IPS DF 4.7 (cell line): ENCODE data around the gene RAB3IP.
A peak's percentile ranks its signal among the peaks of the same experiment; 100 is the strongest.
"Not testable (repeated sequence)": the region's sequence is repeated elsewhere in the genome, so short reads cannot be mapped to it uniquely, and the experiment has no call there.

ENCODE experiments used
- DNase-seq: peaks from one replicate; pipeline ENCODE4 v3.0.0-alpha.2; 2013; ENCODE audit warnings: low spot score; ENCODE audit errors: extremely low read depth

The RAB3IP gene

GRCh38 chr12:69755302-69755701 is 16.6 kb downstream of the RAB3IP start:
- no peak for DNase-seq

DNA sequence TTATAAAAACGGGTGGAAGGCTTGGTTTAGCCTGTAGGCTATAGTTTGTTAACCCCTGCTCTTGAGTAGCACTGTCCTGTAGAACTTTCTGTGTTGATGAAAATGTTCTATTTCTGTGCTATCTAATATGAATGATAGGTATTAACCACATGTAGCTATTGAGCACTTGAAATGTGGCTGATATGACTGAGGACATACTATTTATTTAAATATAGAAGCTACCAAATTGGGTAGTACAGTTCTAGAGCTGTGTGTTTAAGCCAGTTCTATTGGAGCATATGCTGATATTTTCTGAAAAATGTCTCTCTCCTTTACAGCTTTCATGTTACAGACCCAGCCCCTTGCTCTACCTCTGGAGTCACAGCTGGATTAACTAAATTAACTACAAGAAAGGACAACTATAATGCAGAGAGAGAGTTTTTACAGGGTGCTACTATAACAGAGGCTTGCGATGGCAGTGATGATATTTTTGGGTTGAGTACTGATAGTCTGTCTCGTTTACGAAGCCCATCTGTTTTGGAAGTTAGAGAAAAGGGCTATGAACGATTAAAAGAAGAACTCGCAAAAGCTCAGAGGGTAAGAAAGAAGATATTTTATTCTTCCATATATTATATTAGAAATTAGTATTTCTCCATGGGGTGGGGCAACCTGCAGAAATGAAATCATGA is 17.6 kb downstream of the RAB3IP start:
- DNase-seq, result no peak

GRCh38 chr12:69758105-69758504 is 19.4 kb downstream of the RAB3IP start:
- DNase-seq, result no peak

DNA sequence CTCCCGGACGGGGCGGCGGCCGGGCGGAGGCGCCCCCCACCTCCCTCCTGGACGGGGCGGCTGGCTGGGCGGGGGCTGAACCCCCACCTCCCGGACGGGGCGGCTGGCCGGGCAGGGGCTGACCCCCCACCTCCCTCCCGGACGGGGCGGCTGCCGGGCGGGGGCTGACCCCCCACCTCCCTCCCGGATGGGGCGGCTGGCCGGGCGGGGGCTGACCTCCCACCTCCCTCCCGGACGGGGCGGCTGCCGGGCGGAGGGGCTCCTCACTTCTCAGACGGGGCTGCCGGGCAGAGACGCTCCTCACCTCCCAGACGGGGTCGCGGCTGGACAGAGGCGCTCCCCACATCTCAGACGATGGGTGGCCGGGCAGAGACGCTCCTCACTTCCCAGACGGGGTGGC is 20.9 kb downstream of the RAB3IP start:
- DNase-seq, result not testable (repeated sequence)

- DNase-seq, result no peak
Observed at GRCh38 chr12:69765515-69765914, 26.9 kb downstream of the RAB3IP start.

DNA sequence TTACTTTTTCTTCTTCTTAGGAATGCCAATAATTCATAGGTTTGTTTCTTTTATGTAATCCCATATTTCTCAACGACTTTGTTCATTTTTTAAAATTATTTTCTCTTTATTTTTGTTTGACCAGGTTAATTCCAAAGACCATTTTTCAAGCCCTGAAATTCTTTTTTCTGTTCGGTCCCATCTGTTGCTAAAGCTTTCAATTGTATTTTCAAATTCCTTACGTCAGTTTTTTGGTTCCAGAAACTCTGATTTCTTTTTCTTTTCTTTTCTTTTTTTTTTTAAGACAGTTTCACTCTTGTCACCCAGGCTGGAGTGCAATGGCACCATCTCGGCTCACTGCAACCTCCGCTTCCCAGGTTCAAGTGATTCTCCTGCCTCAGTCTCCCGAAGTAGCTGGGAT is 27.6 kb downstream of the RAB3IP start:
- DNase-seq, result no peak

- peak; percentile 66 for DNase-seq
Observed at GRCh38 chr12:69779928-69780327, 41.3 kb downstream of the RAB3IP start.

DNA sequence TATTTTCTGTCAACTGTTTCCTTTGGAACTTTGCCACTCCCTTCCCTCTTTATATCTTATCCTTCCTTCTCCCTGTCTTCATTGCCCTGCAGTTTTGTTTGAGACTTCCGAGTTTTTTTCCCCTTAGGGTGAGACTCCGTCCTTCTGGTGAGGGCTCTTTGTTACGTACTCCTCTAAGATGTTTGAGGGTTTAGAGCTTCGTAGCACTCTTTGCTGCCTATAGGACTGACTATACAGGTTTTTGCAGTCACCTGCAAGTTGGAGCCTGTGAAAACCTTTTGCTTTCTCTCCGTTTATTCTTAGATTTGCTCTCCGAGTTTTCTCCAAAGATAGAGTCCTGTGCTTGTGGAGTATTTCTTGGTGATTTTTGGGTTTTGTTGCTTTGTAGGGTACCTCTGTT is 44.7 kb downstream of the RAB3IP start:
- DNase-seq, result no peak

- DNase-seq, result no peak
Observed at GRCh38 chr12:69789351-69789750, 50.7 kb downstream of the RAB3IP start.

GRCh38 chr12:69792533-69792932 is 53.9 kb downstream of the RAB3IP start:
- no peak for DNase-seq

DNA sequence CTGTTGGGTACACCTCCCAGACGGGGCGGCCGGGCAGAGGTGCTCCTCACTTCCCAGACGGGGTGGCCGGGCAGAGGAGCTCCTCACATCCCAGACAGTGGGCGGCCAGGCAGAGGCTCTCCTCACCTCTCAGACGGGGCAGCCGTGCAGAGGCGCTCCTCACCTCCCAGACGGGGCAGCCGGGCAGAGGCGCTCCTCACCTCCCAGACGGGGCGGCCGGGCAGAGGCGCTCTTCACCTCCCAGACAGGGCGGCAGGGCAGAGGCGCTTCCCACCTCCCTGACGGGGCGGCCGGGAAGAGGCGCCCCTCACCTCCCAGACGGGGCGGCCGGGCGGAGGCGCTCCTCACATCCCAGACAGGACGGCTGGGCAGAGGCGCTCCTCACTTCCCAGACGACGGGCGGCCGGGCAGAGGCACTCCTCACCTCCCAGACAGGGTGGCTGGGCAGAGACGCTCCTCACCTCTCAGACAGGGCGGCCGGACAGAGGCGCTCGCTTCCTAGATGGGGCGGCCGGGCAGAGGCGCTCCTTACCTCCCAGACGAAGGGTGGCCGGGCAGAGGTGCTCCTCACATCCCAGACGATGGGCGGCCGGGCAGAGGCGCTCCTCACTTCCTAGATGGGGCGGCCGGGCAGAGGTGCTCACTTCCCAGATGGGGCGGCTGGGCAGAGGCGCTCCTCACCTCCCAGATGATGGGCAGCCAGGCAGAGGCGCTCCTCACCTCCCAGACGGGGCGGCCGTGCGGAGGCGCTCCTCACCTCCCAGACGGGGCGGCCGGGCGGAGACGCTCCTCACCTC is 68.6 kb downstream of the RAB3IP start:
- not testable (repeated sequence) for DNase-seq

DNA sequence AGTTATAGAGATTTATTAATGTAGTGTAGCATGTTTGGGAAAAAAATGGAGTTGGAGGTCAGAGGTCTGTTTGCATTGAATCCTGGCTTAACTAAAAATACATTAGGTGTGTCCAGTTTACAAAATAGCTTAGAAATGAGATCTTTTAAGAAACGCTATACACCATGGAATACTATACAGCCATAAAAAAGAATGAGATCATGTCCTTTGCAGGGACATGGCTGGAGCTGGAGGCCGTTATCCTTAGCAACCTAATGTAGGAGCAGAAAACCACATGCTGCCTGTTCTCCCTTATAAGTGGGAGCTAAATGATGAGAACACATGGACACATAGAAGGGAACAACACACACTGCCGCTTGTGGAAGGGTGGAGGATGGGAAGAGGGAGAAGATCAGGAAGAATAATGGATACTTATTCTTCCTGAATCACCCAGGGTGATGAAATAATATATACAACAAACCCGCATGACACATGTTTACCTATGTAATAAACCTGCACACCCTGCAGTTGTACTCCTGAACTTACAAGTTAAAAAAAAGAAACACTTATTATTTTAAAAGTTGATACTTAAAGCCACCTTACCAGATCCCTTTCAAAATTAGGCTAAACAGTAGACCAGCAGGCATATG is 72.3 kb downstream of the RAB3IP start:
- no peak for DNase-seq

DNA sequence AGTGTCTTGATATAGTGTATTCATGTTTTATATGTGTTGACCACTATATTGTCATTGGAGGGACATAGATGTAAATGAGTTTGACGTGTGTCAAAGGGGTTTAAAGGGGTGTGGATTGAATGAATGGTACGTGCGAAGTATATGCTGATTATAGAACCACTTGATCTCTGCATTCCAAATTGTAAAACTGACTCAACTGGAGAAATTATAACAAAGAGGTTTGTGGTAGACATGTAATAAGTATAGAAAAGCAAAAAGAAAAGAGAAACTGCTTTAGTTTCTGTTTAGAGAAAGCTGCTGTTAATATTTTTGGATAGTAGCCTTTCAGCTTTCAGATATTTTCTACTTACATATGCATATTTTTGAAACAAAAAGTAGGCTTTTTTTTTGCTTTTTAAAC is 77.4 kb downstream of the RAB3IP start:
- DNase-seq, result no peak

GRCh38 chr12:69821032-69821455 is 82.4 kb downstream of the RAB3IP start:
- no peak for DNase-seq

DNA sequence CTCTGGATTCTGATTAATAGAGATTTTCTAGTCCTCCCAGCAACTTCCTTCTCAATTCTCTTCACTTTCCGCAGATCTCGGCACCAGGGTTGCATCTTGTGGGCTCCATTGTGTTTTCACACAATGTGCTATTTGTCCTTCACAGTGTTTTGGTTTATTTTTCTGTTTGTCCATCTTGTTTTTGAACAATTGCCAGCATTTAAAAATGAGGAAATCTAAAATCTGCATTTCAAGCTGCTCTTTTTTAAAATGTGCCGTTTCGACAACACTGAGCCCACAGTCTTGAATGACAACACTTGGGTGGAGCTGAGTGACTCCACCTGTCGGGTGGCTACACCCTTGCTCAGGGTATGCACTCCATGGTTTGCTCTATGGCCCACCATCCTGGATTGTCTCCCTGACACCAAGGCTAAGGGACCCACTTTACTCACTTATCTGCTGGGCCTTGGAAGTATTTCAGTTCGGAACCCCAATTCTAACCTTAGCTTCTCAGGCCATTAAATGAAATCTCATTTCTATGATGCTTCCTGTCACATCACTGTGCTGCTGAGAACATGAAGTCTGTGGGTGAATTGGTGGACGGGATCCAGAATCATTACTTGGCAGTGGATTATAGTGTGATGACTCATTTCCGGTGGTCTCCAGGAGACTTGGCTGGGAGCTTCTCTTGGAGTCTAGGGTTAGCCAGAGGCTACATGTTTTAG is 82.9 kb downstream of the RAB3IP start:
- DNase-seq, result no peak

- DNase-seq, result no peak
Observed at GRCh38 chr12:69822201-69822860, 83.7 kb downstream of the RAB3IP start.

DNA sequence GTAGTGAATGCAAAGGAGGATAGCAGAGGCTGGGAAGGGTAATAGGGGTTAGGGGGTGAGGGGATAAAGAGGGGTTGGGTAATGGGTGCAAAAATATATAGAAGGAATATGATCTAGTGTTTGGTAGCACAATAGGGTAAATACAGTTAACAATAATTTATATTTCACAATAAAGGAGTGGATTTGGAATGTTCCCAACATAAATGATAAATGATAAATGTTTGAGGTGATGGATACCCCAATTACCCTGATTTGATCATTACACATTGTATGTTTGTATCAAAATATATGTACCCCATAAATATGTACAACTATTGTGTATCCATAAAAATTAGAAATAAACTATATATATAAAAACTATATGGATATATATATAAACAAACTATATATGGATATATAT is 85.4 kb downstream of the RAB3IP start:
- DNase-seq, result no peak

DNA sequence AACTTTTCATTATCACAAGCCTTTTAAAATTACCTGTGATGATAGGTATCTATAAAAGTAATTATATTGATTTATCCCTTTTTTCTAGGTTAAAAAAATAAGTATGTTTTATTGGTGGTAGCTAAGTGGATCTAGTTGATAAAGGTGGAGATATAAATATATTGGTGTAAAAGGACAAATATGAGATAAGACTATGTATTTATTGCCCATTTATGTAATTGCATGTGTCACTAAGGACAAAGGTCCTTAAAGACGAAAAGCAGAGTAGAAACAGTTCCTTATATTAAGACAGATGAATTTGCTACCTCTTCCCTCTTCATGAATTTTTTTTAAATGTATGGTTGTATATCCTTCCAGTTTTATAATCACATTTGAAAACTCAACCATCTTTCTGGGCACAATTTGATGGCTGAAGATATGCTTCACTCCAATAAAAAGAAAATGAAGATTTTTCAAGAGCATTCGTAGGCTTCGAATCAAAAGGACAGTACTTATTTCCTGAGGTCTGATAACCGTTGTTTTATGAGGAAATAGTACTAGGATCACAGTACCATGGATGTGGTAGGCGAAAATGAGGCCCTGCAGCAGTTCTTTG is 86.4 kb downstream of the RAB3IP start, which contains the start of gene MYRFL:
TSS of gene MYRFL (plus strand) at position 262 of the 595 bp plus-strand sequence. CDS start at position 553, 291 bp downstream.
- DNase-seq, result no peak

DNA sequence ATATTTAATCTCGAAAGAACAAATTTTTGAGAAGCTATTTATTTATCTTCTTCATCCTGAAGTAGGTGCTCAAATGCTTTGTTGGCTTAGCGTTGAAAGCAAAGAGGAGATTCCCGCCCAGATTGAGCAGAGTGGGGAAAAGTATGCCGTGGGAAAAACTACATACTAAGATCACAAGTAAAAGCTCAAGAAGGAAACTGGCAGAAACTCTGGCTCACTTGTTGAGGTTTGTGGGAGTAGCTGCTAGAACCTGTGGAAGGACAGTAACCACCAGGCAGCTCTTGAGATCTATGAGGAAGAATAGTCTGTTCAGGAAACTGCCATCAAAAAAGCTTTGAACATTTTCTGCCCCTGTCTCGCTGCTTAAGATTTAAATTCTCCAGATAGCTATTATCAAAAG is 90.2 kb downstream of the RAB3IP start:
- no peak for DNase-seq

GRCh38 chr12:69833696-69834095 is 95.0 kb downstream of the RAB3IP start:
- DNase-seq, result no peak

GRCh38 chr12:69834147-69834546 is 95.5 kb downstream of the RAB3IP start:
- no peak for DNase-seq
